Neural progenitor cell (in vitro differentiated cells): Measurements from ENCODE around the gene DCST1.

ENCODE experiments used
- CTCF ChIP-seq: fragments of 200-600 bp; sonication (generic); IDR thresholded peaks from 2 replicates; pipeline ENCODE4 v1.5.1; 2017; ENCODE audit warnings: antibody characterized with exemption, mild to moderate bottlenecking
- EZH2 ChIP-seq: fragments of 200-600 bp; sonication (generic); IDR thresholded peaks from 2 replicates; pipeline ENCODE4 v1.6.1; 2017; ENCODE audit warnings: antibody characterized with exemption, mild to moderate bottlenecking, moderate library complexity
- EZH2phosphoT487 ChIP-seq: fragments of 200-600 bp; sonication (generic); IDR thresholded peaks from 2 replicates; pipeline ENCODE4 v1.6.1; 2017; ENCODE audit warnings: antibody characterized with exemption

- TF ChIP-seq EZH2 (no peak), CTCF (no peak), EZH2phosphoT487 (no peak)
Observed at GRCh38 chr1:155092641-155093040, 59.0 kb downstream of the DCST1 start.
